Measurements from ENCODE around the gene SAMD5.

Gene SAMD5

DNA sequence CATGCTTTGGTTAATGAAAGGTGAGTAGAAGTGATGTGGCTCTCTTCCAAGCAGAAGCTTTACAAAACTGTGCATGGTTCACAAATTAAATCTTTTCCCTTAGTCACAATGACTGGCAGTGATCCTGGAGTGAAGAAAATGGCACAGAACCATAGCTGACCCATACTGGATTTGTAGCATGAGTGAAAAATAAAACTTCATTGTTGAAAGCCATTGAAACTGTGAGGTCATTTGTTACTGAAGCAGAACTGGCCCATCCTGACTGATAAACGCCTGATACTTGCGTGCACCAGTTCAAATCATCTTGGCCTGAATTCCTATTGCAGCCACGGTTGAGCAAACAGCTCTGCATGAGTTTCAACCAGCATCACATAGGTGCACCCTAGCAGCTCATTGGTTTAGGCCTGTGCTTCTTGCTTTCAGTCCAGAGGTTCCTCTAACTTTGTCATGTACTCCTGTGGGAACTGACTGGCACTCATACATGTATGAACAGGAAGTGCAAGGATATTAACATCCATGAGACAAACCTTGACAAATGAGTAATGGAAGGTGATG lies 40.5 kb downstream of the SAMD5 start:
- TF ChIP-seq CTCF (IDR thresholded peaks at IDR 0.05; ENCODE audit: low read depth, low read length), result no peak
- DNase-seq (ENCODE audit: low read depth in 2 of 2), result no peak
- H3K4me3 ChIP-seq (replicated peaks in 1 of 2; ENCODE audit: low read depth in 2 of 2, low read length in 2 of 2), result no peak overlapping the region

GRCh38 chr6:147549531-147549930 lies 41.0 kb downstream of the SAMD5 start:
- TF ChIP-seq CTCF (IDR thresholded peaks at IDR 0.05; ENCODE audit: low read depth, low read length), result no peak
- H3K4me3 ChIP-seq (replicated peaks in 1 of 2; ENCODE audit: low read depth in 2 of 2, low read length in 2 of 2), result no peak overlapping the region
- DNase-seq (ENCODE audit: low read depth in 2 of 2), result no peak

- no peak overlapping the region for H3K4me3 ChIP-seq (replicated peaks in 1 of 2; ENCODE audit: low read depth in 2 of 2, low read length in 2 of 2)
- no peak for DNase-seq (ENCODE audit: low read depth in 2 of 2)
- no peak for TF ChIP-seq CTCF (IDR thresholded peaks at IDR 0.05; ENCODE audit: low read depth, low read length)
These were observed 43.5 kb downstream of the SAMD5 start for GRCh38 chr6:147551976-147552375.

GRCh38 chr6:147553099-147553498 lies 44.6 kb downstream of the SAMD5 start:
- no peak for DNase-seq (ENCODE audit: low read depth in 2 of 2)
- H3K4me3 ChIP-seq (replicated peaks in 1 of 2; ENCODE audit: low read depth in 2 of 2, low read length in 2 of 2), result no peak overlapping the region
- TF ChIP-seq CTCF (IDR thresholded peaks at IDR 0.05; ENCODE audit: low read depth, low read length), result no peak

- no peak for DNase-seq (ENCODE audit: low read depth in 2 of 2)
- no peak for TF ChIP-seq CTCF (IDR thresholded peaks at IDR 0.05; ENCODE audit: low read depth, low read length)
- H3K4me3 ChIP-seq (replicated peaks in 1 of 2; ENCODE audit: low read depth in 2 of 2, low read length in 2 of 2), result no peak overlapping the region
These were observed 45.8 kb downstream of the SAMD5 start for GRCh38 chr6:147554281-147554680.

DNA sequence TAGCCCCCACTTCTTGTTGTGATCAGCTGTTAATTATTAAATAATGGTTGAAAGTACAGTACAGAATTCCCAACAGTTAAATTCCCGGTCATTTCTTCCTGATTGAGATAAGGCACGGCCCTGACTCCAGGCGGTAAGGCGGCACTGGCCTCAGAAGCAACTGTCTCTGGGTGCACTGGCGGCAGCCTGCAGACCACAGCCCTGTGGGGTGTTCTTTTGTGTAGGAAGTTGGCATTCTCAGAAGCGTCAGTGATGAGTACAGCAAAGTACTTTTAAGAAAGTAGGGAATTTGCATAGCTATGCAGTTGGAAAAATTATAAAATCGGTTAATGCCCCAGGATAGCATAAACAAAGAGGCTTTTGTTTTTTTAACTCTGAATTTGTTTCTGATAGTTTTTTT lies 50.5 kb downstream of the SAMD5 start:
- DNase-seq (ENCODE audit: low read depth in 2 of 2), result no peak
- TF ChIP-seq CTCF (IDR thresholded peaks at IDR 0.05; ENCODE audit: low read depth, low read length), result no peak
- H3K4me3 ChIP-seq (replicated peaks in 1 of 2; ENCODE audit: low read depth in 2 of 2, low read length in 2 of 2), result no peak overlapping the region

DNA sequence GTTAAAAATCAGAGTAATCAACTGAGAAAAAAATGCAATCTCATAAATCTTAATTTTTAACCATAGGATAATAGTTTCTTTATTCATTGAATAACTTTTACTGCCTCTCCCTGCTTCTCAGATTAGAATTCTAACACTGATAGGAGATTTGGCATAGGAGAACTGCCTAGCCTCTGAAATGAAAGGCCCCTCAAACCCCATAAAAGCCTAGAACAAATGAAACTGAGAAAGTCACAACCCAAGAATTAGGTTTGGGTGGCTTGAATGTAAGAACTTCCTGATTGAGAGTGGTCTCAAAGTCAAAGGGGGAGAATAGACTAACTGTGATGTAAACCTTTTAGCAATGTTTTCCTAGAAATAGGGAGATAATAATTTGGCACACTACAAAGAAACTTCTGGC lies 52.2 kb downstream of the SAMD5 start:
- H3K4me3 ChIP-seq (replicated peaks in 1 of 2; ENCODE audit: low read depth in 2 of 2, low read length in 2 of 2), result no peak overlapping the region
- no peak for TF ChIP-seq CTCF (IDR thresholded peaks at IDR 0.05; ENCODE audit: low read depth, low read length)
- DNase-seq (ENCODE audit: low read depth in 2 of 2), result no peak

All from cardiac fibroblast (primary cell).